CD4-positive, alpha-beta T cell (primary cell): Measurements from ENCODE around the gene ABLIM2. TPM values are rescaled to one million over a fixed set of nuclear protein-coding genes. Genes with fewer than 3 reads are reported as not detected.

Experiments used
- ATAC-seq: fragments of 200-7000 bp; cut with Tn5 transposase; one replicate; pipeline ENCODE4 v1.10.0; 2022; ENCODE audit warnings: mild to moderate bottlenecking; ENCODE audit not compliant: poor library complexity
- CTCF ChIA-PET: fragments of 350-600 bp; sonication (Branson Sonifier 250); formaldehyde crosslinking; loops from one replicate; lab custom pipeline; 2021; ENCODE audit warnings: antibody characterized with exemption, inconsistent platforms; lab: Charles Lee
- POLR2A ChIA-PET: fragments of 350-600 bp; sonication (Branson Sonifier 250); formaldehyde crosslinking; loops from one replicate; lab custom pipeline; 2021; ENCODE audit warnings: antibody characterized with exemption, inconsistent platforms; lab: Charles Lee
- DNase-seq, 14 experiments: peaks; one replicate each; pipeline ENCODE4 v3.0.0-alpha.2; 2013 to 2020; ENCODE audit warnings: mixed read lengths in 2 of 14
- H3K27ac ChIP-seq, 2 donors: one replicate each; pipeline versions ENCODE4 v1.5.1 to v1.7.0; 2013; ENCODE audit warnings: low read length in 2 of 2, low read depth in 1 of 2, mild to moderate bottlenecking in 1 of 2
- H3K27me3 ChIP-seq, 2 experiments: 1 replicate in 1 of 2; 2 replicates in 1 of 2; pipeline versions ENCODE4 v1.6.1 to v1.7.0; 2013; ENCODE audit warnings: low read length in 2 of 2, control low read depth in 1 of 2, mild to moderate bottlenecking in 1 of 2, moderate library complexity in 1 of 2; ENCODE audit not compliant: insufficient read depth in 2 of 2, control insufficient read depth in 1 of 2
- H3K36me3 ChIP-seq: one replicate; pipeline ENCODE4 v1.6.1; 2013; ENCODE audit warnings: low read length, control low read depth; ENCODE audit not compliant: insufficient read depth
- H3K4me1 ChIP-seq: one replicate; pipeline ENCODE4 v1.6.1; 2013; ENCODE audit warnings: low read length, control low read depth; ENCODE audit not compliant: insufficient read depth
- H3K4me3 ChIP-seq: one replicate; pipeline ENCODE4 v1.5.1; 2013; ENCODE audit warnings: mild to moderate bottlenecking, low read length, moderate library complexity
- H3K9me3 ChIP-seq, 2 experiments: 1 replicate in 1 of 2; 2 replicates in 1 of 2; pipeline versions ENCODE4 v1.6.1 to v1.7.0; 2013; ENCODE audit warnings: low read length in 2 of 2, mild to moderate bottlenecking in 2 of 2, control low read depth in 1 of 2, moderate library complexity in 1 of 2; ENCODE audit not compliant: control insufficient read depth in 1 of 2, insufficient read depth in 1 of 2
- H3K27ac Mint-ChIP-seq: one replicate; pipeline ENCODE4 v1.8.0; 2020; ENCODE audit warnings: mixed read lengths
- H3K27me3 Mint-ChIP-seq: one replicate; pipeline ENCODE4 v1.8.0; 2021; ENCODE audit warnings: mixed read lengths
- H3K36me3 Mint-ChIP-seq: one replicate; pipeline ENCODE4 v1.8.0; 2021; ENCODE audit warnings: low read depth, mixed read lengths
- H3K4me1 Mint-ChIP-seq: one replicate; pipeline ENCODE4 v1.8.0; 2021; ENCODE audit warnings: low read depth, mixed read lengths
- H3K4me3 Mint-ChIP-seq: one replicate; pipeline ENCODE4 v1.8.0; 2020; ENCODE audit warnings: mild to moderate bottlenecking, mixed read lengths
- H3K9me3 Mint-ChIP-seq: one replicate; pipeline ENCODE4 v1.8.0; 2020; ENCODE audit warnings: mixed read lengths
- intact Hi-C, 2 experiments: fragments of 100-400 bp; cut with DNase I in 1 of 2; cut with micrococcal nuclease in 1 of 2; formaldehyde crosslinking; loops; one replicate each; pipeline versions ENCODE4 v1.15.1 to v1.9.0; 2023 to 2025; cut with DNase I, micrococcal nuclease
- total RNA-seq, 174 experiments: library from RNA in 2 of 174; stranded (reverse) in 2 of 174; gene quantifications; one replicate each; pipeline ENCODE4 v1.2.3 and lab custom pipeline; 2021 to 2026
- TF ChIP-seq, protein P1 (sequence below): fragments of 200-600 bp; IDR thresholded peaks from one replicate; pipeline ENCODE4 v1.8.0; 2022; ENCODE audit warnings: antibody characterized with exemption, mild to moderate bottlenecking

The ABLIM2 gene
- total RNA-seq, 2 experiments from 2014 or later = 2.5 to 2.7 TPM

DNA sequence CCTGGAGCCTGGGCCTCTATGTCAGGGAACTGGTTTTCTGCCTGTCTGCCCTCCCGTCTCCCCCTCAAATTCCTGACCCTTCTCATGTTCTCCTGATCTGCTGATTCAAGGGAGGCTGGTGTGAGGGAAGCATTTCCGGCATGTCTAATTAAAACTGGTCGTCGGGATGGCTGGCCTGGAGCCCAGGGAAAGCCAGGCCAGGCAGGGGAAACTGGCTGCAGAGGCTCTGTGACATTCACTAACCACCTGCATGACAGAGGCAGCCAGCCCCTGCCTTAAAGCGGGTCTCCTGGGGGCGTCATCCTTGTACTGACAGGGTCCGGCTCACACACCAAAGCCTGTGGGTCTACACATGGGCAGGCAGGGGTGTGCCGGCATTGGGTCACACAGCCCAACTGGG is 35.2 kb downstream of the ABLIM2 start:
- POLR2A ChIA-PET = no interaction called here
- ATAC-seq = no peak

DNA sequence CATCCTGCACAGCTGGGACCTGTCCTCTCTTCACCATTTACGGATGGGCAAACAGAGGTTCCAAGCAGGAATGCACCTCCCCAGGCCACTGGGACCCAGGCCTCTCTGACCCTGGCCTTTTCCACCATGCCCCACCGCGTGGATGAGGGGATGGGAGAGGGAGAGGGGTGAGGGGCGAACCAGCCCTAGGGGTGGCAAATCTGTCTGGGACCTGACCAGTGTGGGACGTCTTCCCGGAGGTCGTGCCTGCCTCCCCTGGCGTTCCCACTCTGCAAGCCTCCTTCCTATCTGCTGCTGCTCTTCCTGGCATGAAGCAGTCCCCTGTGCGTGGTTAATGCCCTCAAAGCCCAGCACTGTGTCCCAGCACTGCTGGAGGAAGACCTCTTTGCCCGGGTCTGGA is 35.9 kb downstream of the ABLIM2 start:
- Histone ChIP-seq H3K4me1 (no peaks in the 10 kb centered on the region), H3K27ac (no peak overlapping the region), H3K4me3 (no peak overlapping the region), H3K36me3 (no peaks in the 10 kb centered on the region), H3K27me3 (no peaks in the 10 kb centered on the region), H3K9me3 (peaks cover 0 to 4% of the 10 kb centered on the region in 2 experiments)
- Mint-ChIP-seq H3K36me3 (no peaks in the 10 kb centered on the region), H3K27ac (no peak overlapping the region), H3K4me3 (no peak overlapping the region), H3K9me3 (no peaks in the 10 kb centered on the region), H3K4me1 (no peaks in the 10 kb centered on the region), H3K27me3 (no peaks in the 10 kb centered on the region)
- TF ChIP-seq, protein P1, sequence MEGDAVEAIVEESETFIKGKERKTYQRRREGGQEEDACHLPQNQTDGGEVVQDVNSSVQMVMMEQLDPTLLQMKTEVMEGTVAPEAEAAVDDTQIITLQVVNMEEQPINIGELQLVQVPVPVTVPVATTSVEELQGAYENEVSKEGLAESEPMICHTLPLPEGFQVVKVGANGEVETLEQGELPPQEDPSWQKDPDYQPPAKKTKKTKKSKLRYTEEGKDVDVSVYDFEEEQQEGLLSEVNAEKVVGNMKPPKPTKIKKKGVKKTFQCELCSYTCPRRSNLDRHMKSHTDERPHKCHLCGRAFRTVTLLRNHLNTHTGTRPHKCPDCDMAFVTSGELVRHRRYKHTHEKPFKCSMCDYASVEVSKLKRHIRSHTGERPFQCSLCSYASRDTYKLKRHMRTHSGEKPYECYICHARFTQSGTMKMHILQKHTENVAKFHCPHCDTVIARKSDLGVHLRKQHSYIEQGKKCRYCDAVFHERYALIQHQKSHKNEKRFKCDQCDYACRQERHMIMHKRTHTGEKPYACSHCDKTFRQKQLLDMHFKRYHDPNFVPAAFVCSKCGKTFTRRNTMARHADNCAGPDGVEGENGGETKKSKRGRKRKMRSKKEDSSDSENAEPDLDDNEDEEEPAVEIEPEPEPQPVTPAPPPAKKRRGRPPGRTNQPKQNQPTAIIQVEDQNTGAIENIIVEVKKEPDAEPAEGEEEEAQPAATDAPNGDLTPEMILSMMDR = no peak
- intact Hi-C loops = no loop called here
- POLR2A ChIA-PET = no interaction called here
- ATAC-seq (no peak), DNase-seq (no peak)
- CTCF ChIA-PET = no interaction called here

More for the DNA sequence above, 35.2 kb downstream of the ABLIM2 start:
- Histone ChIP-seq H3K4me3 (no peak overlapping the region), H3K4me1 (no peaks in the 10 kb centered on the region), H3K27me3 (no peaks in the 10 kb centered on the region), H3K36me3 (no peaks in the 10 kb centered on the region), H3K9me3 (peaks cover 0 to under 1% of the 10 kb centered on the region in 2 experiments), H3K27ac (no peak overlapping the region)
- TF ChIP-seq, protein P1 = no peak
- CTCF ChIA-PET = no interaction called here
- Mint-ChIP-seq H3K4me1 (no peaks in the 10 kb centered on the region), H3K9me3 (no peaks in the 10 kb centered on the region), H3K4me3 (no peak overlapping the region), H3K27me3 (no peaks in the 10 kb centered on the region), H3K27ac (no peak overlapping the region), H3K36me3 (no peaks in the 10 kb centered on the region)
- intact Hi-C loops = no loop called here
- no peak for DNase-seq

DNA sequence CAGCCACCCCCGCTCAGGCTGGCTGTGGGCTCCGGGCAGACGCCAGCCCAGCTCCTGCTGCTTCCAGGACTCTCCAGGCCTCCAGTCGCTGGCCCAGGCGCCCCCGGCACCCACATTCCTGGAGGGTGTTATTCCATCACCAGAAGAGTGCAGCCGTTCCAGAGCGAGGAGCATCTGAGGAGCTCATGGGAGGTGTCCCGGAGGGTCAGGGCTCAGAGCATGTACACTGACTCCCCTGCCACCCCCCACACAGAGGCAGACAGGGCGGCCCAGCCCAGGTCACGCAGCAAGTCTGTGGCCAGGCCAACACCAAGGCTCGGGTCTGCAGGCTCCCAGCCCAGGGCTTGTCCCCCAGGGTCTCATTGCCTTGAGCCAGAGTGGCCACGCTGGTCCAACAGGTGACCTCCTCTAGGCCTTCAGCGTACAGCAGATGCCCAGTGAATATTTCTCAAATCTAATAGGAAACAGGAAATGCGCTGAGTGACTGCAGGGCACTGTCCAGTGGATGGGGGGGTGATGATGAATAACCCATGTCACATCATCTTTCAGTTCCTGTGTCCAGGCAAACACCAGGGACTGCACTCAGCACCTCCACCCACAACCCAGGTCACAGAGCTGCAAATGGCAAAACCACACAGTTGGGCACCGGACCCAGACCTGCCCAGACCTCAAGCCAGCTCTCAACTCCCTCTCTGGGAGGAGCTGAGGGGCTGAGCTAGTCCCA is 37.2 kb downstream of the ABLIM2 start:
- DNase-seq = no peak
- Mint-ChIP-seq H3K36me3 (no peaks in the 10 kb centered on the region), H3K4me1 (no peaks in the 10 kb centered on the region), H3K27ac (no peak overlapping the region), H3K4me3 (no peak overlapping the region), H3K9me3 (no peaks in the 10 kb centered on the region), H3K27me3 (no peaks in the 10 kb centered on the region)
- Histone ChIP-seq H3K36me3 (no peaks in the 10 kb centered on the region), H3K27ac (no peak overlapping the region), H3K9me3 (peaks cover 0 to 9% of the 10 kb centered on the region in 2 experiments), H3K4me3 (no peak overlapping the region), H3K4me1 (no peaks in the 10 kb centered on the region), H3K27me3 (no peaks in the 10 kb centered on the region)
- TF ChIP-seq, protein P1 = no peak
- CTCF ChIA-PET = no interaction called here
- POLR2A ChIA-PET = no interaction called here
- intact Hi-C loops = no loop called here
- no peak for ATAC-seq
